GM19193 (cell line): ENCODE results near the gene ELAVL2.

Experiments used
- POLR2A ChIP-seq: IDR thresholded peaks from 4 replicates; pipeline ENCODE4 v1.6.1; 2011; ENCODE audit not compliant: insufficient read depth, insufficient read length; ENCODE audit errors: extremely low read depth

The ELAVL2 gene

GRCh38 chr9:23824830-23825591, 1.0 kb downstream of the ELAVL2 start:
- no peak for TF ChIP-seq POLR2A

- no peak for TF ChIP-seq POLR2A
These were observed 1.8 kb downstream of the ELAVL2 start for GRCh38 chr9:23823986-23824829.

- TF ChIP-seq POLR2A = no peak
These were observed 2.8 kb downstream of the ELAVL2 start for GRCh38 chr9:23823269-23823668.

GRCh38 chr9:23822261-23823169, 3.5 kb downstream of the ELAVL2 start:
- no peak for TF ChIP-seq POLR2A

GRCh38 chr9:23821375-23822181, 4.5 kb downstream of the ELAVL2 start:
- TF ChIP-seq POLR2A = no peak

- no peak for TF ChIP-seq POLR2A
These were observed 5.3 kb downstream of the ELAVL2 start for GRCh38 chr9:23820451-23821374.

GRCh38 chr9:23819403-23819802, 6.6 kb downstream of the ELAVL2 start:
- no peak for TF ChIP-seq POLR2A

- no peak for TF ChIP-seq POLR2A
These were observed 11.8 kb downstream of the ELAVL2 start for GRCh38 chr9:23814243-23814642.

GRCh38 chr9:23812673-23813072, 13.4 kb downstream of the ELAVL2 start:
- TF ChIP-seq POLR2A = no peak

- no peak for TF ChIP-seq POLR2A
These were observed 14.4 kb downstream of the ELAVL2 start for GRCh38 chr9:23811633-23812032.

- no peak for TF ChIP-seq POLR2A
These were observed 22.8 kb downstream of the ELAVL2 start for GRCh38 chr9:23803216-23803615.

- TF ChIP-seq POLR2A = no peak
These were observed 24.5 kb downstream of the ELAVL2 start for GRCh38 chr9:23801523-23801922.

- no peak for TF ChIP-seq POLR2A
These were observed 26.5 kb downstream of the ELAVL2 start for GRCh38 chr9:23799521-23799920.
